Smooth muscle cell (in vitro differentiated cells): ENCODE results near the gene FAAP100. TPM values are rescaled to one million over a fixed set of nuclear protein-coding genes. Genes with fewer than 3 reads are reported as not detected.

Source experiments
- DNase-seq: peaks from one replicate; lab custom pipeline; 2025; ENCODE audit not compliant: unreplicated experiment; lab: John Stamatoyannopoulos, UW
- H2AFZ ChIP-seq: fragments of 200-600 bp; sonication (generic); 2 replicates; pipeline ENCODE4 v1.6.0; 2016; ENCODE audit warnings: antibody characterized with exemption, low read depth, mild to moderate bottlenecking
- H3F3A ChIP-seq: fragments of 200-600 bp; sonication (generic); 2 replicates; pipeline ENCODE4 v1.6.0; 2017; ENCODE audit warnings: antibody characterized with exemption, low read depth
- H3K27ac ChIP-seq: fragments of 200-600 bp; sonication (generic); 2 replicates; pipeline ENCODE4 v1.5.1; 2016; ENCODE audit warnings: low read depth, mild to moderate bottlenecking
- H3K27me3 ChIP-seq: fragments of 200-600 bp; sonication (generic); 2 replicates; pipeline ENCODE4 v1.6.1; 2016; ENCODE audit warnings: low read depth, mild to moderate bottlenecking
- H3K36me3 ChIP-seq: fragments of 200-600 bp; sonication (generic); 2 replicates; pipeline ENCODE4 v1.5.1; 2016; ENCODE audit warnings: low read depth
- H3K4me1 ChIP-seq: fragments of 200-600 bp; sonication (generic); 2 replicates; pipeline ENCODE4 v1.5.1; 2016; ENCODE audit warnings: low read depth
- H3K4me2 ChIP-seq: fragments of 200-600 bp; sonication (generic); 2 replicates; pipeline ENCODE4 v1.6.0; 2016; ENCODE audit warnings: mild to moderate bottlenecking
- H3K4me3 ChIP-seq: fragments of 200-600 bp; sonication (generic); 2 replicates; pipeline ENCODE4 v1.5.1; 2016; ENCODE audit warnings: mild to moderate bottlenecking
- H3K79me2 ChIP-seq: fragments of 200-600 bp; sonication (generic); 2 replicates; pipeline ENCODE4 v1.6.0; 2016; ENCODE audit warnings: low read depth, mild to moderate bottlenecking
- H3K9ac ChIP-seq: fragments of 200-600 bp; sonication (generic); 2 replicates; pipeline ENCODE4 v1.6.0; 2016; ENCODE audit warnings: low read depth
- H3K9me3 ChIP-seq: fragments of 200-600 bp; sonication (generic); replicated peaks from 2 replicates; pipeline ENCODE4 v1.5.1; 2016; ENCODE audit warnings: low read depth
- H4K20me1 ChIP-seq: fragments of 200-600 bp; sonication (generic); 2 replicates; pipeline ENCODE4 v1.6.0; 2016; ENCODE audit warnings: low read depth
- WGBS: methylation state at CpG from one replicate; pipeline ENCODE4 v1.1.7; 2016; ENCODE audit warnings: low lambda C conversion rate; 5-methylcytosine and 5-hydroxymethylcytosine counted together
- polyA plus RNA-seq: library from polyadenylated mRNA; unstranded; fragments of >200 nt; fragmentation: Nextera tagmentation; extraction: Ambion mirVana; gene quantifications from 2 replicates; pipeline ENCODE4 v1.2.1, GENCODE V29; 2016
- total RNA-seq: library from RNA; depleted of rRNA; stranded (reverse); fragments of >200 nt; gene quantifications from 2 replicates; pipeline ENCODE4 v1.2.3, GENCODE V29; 2014
- TF ChIP-seq, protein P1 (sequence below): fragments of 200-600 bp; sonication (generic); IDR thresholded peaks from 2 replicates; pipeline ENCODE4 v1.5.1; 2017; ENCODE audit warnings: borderline replicate concordance, mild to moderate bottlenecking, antibody characterized with exemption; ENCODE audit not compliant: insufficient read depth, poor library complexity, severe bottlenecking

FAAP100 gene
- total and polyA plus RNA-seq, 2 experiments from 2014 or later = 17.9 to 28.5 TPM

DNA sequence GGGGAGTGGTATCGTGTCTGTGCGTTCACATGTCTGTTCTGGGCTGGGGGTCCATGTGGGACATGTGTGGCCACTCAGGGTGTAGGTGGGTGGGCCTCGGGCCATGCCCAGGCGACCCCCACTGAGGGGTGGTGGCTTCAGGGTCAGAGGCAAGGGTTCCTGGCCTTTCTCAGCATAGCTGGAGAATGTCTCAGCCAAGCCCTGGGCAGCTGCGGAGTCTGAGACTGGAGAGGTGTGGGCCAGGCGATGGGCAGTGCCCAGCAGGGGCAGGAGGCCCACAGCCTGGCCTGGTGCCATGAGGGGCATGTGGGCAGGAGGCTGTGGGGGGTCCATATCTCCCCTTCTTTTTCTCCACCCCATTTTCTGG is 22.7 kb downstream of the FAAP100 start:
- Histone ChIP-seq H3K4me3 (no peak overlapping the region), H3K9me3 (no peaks in the 10 kb centered on the region), H3K9ac (no peak overlapping the region), H4K20me1 (no peaks in the 10 kb centered on the region), H3K36me3 (no peaks in the 10 kb centered on the region), H3K79me2 (no peaks in the 10 kb centered on the region), H3K27me3 (no peaks in the 10 kb centered on the region), H2AFZ (no peak overlapping the region), H3K4me1 (no peaks in the 10 kb centered on the region), H3K4me2 (no peak overlapping the region), H3K27ac (no peak overlapping the region), H3F3A (no peaks in the 10 kb centered on the region)
- no peak for DNase-seq
- 90% methylated on average over 6 of the region's 6 CpGs for WGBS
- TF ChIP-seq, protein P1, sequence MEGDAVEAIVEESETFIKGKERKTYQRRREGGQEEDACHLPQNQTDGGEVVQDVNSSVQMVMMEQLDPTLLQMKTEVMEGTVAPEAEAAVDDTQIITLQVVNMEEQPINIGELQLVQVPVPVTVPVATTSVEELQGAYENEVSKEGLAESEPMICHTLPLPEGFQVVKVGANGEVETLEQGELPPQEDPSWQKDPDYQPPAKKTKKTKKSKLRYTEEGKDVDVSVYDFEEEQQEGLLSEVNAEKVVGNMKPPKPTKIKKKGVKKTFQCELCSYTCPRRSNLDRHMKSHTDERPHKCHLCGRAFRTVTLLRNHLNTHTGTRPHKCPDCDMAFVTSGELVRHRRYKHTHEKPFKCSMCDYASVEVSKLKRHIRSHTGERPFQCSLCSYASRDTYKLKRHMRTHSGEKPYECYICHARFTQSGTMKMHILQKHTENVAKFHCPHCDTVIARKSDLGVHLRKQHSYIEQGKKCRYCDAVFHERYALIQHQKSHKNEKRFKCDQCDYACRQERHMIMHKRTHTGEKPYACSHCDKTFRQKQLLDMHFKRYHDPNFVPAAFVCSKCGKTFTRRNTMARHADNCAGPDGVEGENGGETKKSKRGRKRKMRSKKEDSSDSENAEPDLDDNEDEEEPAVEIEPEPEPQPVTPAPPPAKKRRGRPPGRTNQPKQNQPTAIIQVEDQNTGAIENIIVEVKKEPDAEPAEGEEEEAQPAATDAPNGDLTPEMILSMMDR = no peak

DNA sequence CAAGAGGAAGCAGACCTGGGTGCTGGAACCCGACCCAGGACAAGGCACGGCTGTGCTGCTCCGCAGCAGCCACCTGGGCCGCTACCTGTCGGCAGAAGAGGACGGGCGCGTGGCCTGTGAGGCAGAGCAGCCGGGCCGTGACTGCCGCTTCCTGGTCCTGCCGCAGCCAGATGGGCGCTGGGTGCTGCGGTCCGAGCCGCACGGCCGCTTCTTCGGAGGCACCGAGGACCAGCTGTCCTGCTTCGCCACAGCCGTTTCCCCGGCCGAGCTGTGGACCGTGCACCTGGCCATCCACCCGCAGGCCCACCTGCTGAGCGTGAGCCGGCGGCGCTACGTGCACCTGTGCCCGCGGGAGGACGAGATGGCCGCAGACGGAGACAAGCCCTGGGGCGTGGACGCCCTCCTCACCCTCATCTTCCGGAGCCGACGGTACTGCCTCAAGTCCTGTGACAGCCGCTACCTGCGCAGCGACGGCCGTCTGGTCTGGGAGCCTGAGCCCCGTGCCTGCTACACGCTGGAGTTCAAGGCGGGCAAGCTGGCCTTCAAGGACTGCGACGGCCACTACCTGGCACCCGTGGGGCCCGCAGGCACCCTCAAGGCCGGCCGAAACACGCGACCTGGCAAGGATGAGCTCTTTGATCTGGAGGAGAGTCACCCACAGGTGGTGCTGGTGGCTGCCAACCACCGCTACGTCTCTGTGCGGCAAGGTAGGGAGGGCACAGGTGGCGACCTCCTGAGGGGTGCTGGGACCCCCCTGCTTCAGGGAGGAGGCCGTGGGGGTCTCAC is 23.3 kb downstream of the FAAP100 start:
- Histone ChIP-seq H3K9me3 (no peaks in the 10 kb centered on the region), H3K4me2 (no peak overlapping the region), H4K20me1 (peaks cover under 1% of the 10 kb centered on the region), H3F3A (no peaks in the 10 kb centered on the region), H3K36me3 (no peaks in the 10 kb centered on the region), H3K79me2 (no peaks in the 10 kb centered on the region), H3K27me3 (no peaks in the 10 kb centered on the region), H2AFZ (no peak overlapping the region), H3K4me1 (no peaks in the 10 kb centered on the region), H3K4me3 (no peak overlapping the region), H3K27ac (no peak overlapping the region), H3K9ac (no peak overlapping the region)
- no peak for DNase-seq
- WGBS = 93% methylated on average over 61 of the region's 62 CpGs
- TF ChIP-seq, protein P1 = no peak

DNA sequence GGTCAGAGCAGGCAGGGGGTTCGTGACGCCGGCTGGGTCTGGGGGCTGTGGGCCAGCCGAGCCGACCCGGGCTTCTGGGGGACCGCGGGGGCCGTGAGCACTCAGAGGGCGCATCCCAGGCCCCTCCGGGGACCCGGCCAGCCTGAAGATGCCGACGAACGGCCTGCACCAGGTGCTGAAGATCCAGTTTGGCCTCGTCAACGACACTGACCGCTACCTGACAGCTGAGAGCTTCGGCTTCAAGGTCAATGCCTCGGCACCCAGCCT is 23.8 kb downstream of the FAAP100 start:
- Histone ChIP-seq H3K9ac (no peak overlapping the region), H4K20me1 (peaks cover 6% of the 10 kb centered on the region), H3K9me3 (no peaks in the 10 kb centered on the region), H3K4me2 (no peak overlapping the region), H3K79me2 (no peaks in the 10 kb centered on the region), H2AFZ (no peak overlapping the region), H3K36me3 (no peaks in the 10 kb centered on the region), H3K4me1 (no peaks in the 10 kb centered on the region), H3K4me3 (no peak overlapping the region), H3F3A (no peaks in the 10 kb centered on the region), H3K27ac (no peak overlapping the region), H3K27me3 (no peaks in the 10 kb centered on the region)
- no peak for DNase-seq
- WGBS = 92% methylated on average over 12 of the region's 20 CpGs
- TF ChIP-seq, protein P1 = no peak
